NCI-H2029 (cell line): ENCODE data around the gene GLRA3.
"Not testable (repeated sequence)": the region's sequence is repeated elsewhere in the genome, so short reads cannot be mapped to it uniquely, and the experiment has no call there.

Experiments
- DNase-seq: peaks from one replicate; lab custom pipeline; 2025; lab: John Stamatoyannopoulos, UW

GLRA3 gene

DNA sequence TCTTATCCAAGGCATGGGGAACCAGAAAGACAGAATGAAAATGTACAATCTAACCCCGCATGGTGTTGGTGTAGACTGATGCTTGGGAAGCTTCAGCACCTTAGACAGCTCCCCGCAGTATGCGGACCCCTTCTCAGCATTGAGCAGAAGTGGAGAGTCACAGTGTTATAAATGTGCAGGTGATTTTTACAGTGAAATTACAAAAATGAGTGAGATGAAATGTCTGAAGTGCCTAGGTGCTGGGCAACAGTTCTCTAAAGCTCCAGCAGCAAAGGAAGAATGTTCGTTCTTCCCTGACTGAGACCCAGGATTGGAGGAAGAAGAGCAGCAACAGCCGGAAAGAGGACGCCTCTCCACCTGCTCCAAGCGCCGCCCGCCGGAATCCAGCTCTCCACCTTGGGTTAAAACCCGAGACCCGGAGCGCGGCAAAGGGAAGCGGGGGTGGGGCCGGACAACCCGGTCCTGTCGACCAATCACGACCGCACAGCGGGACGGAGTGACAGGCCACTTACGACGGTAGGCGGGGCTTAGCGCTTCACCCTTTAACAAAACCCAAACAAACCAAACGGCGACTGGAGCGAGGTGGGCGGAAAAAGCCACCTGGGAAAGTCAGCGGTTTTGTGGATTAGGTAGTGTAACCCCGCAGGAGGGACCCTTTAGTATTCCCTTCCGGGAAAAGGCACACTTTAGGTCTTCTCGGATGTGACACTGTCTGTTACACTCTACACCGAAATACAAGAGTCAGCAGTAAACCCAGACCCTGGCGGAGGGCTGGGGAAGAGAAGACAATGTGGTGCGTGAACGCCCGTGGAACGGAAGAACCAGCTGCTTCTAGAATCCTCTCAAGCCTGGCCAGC lies at the start of gene GLRA3:
GLRA3 (minus strand) TSS at position 403 of the 857 bp plus-strand sequence. CDS start 436 bp downstream, outside the sequence.
- DNase-seq = peak; percentile 96

DNA sequence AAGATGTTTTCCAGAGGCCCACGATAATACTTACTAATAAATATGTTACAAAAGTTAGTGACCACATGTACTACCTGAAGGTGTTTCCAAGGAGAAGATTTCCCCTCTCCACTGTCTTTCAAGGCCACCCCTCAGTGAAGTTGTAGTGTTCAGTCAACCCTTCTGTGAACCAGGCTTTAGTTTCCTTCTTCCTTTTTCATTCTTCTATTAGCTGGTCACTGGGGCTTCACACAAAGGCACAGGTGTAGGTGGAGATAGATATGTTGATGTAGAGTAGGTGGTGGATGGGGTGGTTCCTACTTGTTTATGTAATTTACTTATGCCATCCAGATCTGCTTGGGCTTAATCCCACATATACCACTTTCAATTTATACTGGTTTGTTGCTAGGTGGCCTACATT lies 45.9 kb upstream of the GLRA3 start:
- DNase-seq = no peak

DNA sequence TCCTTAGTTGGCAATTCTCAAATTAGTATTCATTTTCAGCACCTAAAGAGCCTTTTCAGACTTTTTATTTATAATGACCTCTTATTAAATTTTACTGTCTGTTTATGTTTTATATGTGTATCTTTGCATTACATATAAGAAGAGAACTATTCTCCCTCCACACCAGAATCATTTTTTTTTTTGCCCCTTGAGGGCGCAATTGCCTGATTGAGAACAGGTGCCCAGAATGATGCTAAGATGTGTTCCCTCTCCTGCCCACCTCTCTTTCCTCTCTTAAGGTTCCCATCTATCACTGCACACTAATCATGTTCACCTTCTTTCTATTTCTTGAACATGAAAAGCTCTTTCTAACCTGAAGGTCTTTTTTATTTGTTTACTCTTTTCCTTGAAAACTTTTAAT lies 44.9 kb upstream of the GLRA3 start:
- no peak for DNase-seq

DNA sequence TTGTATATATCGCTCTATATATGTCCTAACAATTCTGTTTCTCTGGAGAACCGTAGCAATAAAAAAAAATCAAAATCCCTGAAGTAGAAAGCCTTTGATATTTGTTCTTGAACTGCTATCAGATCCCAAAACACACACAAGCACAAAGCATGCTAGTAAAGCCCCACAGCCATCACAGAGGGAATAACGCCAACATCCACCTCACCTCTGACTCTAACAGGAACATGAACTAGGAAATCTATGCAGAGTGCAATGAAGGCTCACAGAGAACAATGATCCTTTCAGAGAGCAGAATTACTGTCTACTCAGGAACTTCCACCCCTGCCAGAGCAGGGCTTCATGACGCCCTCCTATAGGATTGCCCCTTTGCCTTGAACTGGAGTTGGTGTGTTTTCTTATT lies 44.1 kb upstream of the GLRA3 start:
- not testable (repeated sequence) for DNase-seq

DNA sequence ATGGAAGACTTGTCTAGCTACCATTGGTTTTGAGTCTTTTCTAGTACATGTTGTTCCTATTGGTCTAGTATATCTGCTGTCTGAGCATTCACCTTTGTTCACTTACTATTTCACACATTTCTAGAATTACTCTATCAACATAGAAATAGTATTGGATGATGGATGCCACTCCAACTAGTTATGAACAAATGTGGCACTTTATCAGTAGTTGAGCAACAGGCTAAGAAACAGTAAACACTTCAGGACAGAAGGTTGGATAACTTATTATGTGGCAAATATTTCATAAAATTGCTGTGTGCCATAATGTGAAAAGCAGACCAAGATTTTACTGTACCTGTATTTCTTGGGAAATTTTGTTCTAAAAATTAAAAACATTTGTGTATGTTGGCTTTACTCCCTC lies 42.4 kb upstream of the GLRA3 start:
- DNase-seq = no peak

DNA sequence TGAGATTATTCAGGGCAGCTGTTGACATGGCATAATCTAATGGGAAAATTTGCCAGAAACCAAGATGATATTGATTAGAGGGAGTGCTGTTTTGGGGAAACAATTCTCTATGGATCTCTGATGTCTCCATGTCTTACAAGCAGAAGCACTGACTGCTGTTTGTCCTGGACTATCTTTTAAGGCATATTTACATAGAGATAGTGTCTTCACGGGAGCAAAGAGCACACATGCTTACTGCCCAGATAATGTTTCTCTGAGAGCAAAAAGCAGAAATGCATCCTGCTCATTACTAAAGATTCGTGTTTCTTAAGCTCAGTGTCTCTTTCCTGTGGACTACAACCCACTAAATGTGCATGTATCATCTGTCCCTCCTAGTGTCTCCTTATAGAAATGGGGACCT lies 41.3 kb upstream of the GLRA3 start:
- no peak for DNase-seq

DNA sequence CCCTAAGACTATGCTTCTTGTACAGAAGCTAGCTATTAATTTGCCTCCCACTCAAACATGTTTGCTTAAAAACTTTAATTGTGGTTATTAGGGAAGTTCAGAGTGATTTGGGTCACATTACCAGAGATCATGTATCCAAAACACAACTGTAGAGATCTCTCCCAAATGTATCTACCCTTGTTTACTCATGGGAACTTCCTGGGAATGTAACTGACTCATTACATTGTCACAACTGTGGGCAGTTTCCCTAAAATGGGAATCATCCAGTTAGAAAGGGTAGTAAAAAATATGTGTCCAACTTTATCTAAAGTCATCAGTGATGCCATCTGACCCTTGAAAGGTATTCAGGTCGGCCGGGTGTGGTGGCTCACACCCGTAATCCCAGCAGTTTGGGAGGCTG lies 40.3 kb upstream of the GLRA3 start:
- DNase-seq = no peak

DNA sequence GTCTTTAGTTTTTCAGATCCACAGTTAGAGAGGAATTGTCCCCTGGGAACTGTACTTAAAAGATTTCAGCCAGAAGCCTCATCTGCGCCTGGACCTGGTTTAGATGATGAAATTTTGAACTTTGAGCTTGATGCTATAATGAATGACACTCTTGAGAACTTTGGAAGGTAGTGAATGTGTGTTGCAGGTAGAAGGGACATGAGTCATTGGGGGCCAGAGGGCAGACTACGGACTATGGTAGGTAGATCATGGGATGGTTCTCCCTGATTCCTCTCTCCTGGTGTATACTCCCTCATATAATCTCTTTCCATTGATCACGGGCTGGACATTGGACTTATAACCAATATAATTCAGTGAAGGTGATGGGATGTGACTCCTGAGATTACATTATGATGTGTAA lies 38.9 kb upstream of the GLRA3 start:
- DNase-seq = no peak

DNA sequence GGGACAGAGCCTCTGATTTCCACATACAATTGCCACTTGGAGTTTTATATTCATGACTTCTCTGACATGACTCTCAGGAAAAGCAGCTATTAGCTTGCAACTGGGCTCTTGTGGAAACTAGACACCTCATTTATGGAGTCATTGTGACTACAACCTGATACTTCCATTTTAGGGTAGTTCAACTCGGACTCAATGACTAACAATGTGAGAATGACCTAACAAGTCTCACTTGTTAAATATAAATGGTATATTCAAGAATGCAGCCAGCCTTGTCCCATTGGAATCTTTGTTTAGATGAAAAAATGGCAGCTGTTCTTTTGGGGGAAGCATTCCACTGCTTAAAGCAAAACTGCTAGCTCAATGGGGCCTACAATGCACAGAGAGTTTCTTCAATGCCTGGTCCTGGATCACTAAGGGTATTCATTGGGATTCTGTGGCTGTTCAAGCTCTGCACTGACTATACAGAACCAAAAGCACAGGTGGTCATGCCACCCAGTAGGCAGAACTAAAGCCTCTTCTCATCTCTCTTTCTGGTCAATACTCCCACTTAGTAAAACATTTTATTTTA lies 36.5 kb upstream of the GLRA3 start:
- DNase-seq = no peak

DNA sequence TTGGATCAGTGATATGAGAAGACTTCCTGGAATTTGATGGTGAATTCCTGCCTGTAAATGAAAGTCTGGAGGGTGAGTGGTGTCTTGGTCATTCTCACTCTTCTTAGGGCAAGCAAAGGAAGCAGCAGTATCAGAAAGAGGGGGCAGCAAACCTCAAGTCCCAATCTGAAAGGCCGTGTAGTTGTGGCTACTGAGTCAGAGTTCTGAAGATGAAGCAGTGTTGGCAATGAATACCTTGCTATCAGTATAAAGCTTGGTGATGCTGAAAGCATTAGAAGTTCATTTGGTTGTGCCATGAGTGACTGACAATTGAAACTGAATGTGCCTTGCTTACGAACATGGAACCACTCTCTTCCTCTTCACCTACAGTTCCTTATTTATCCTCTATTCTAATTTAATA lies 35.0 kb upstream of the GLRA3 start:
- no peak for DNase-seq

DNA sequence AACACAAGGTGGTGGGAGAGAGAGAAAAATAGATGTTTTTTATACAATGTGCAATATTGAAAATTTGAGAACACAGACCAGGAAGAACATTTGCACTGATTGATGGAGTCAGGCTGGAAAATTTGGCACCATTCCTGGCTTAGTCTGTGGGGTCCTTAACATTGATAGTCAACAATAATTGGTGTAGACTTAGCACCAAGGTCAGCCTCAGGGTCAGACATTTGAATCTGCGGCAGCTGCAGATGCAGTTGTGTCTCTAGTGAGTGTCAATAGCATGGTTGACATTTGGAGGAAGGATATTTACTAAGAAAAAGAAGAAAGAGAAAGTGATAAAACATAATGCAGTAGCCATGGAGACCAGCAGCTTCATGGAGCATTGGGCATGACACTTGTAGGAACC lies 31.5 kb upstream of the GLRA3 start:
- peak; percentile 53 for DNase-seq

DNA sequence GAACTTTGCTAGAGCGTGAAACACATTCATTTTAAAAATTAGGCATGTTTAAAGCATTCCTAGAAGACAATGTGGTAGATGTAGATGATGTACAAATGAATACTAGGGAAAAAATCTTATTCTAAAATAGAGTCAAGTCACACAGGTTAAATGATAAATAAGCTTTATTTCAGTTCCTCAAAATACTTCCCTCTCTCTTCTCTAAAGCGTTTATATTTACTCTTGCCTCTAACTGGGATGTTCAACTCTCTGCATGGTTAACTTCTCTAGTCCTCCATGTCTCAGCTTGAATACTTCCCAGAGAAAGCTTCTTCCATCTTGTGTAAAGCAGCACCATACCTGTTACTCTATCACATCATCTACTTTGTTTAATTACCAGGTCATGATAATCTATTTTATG lies 30.9 kb upstream of the GLRA3 start:
- no peak for DNase-seq

DNA sequence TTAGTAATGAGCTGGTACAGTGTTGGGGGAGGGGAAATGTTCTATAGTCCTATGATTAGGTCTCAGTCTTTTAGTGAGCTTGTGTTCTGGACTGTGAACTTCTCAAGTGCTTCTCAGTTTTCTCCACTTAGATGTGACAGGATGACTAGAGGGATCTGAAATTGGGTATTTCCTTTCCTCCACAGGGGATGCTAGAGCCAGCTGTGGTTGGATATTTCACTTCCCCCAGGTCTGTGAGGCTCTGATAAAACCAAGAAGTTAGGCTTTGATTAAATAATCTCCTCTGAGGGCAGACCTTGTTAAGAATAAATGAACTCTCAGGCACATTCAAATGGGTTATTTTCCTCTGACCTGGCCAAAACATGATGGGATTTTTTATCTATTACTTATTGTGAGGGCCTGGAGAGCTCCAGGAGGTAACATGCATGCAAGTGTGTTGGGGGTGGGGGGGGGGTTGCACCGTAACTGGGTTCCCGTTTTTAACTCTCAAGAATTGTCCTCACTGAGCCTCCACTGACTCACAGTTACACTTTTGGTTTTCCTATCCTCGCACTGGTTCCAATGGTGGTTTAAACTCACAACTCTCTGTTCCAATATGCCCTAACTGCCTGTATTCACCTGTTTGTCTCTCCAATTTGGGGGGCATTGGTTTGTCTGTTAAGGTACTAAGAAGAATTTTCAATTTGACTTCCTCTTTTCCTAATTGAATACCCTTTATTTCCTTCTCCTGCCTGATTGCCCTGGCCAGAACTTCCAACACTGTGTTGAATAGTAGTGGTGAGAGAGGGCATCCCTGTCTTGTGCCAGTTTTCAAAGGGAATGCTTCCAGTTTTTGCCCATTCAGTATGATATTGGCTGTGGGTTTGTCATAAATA lies 28.1 kb upstream of the GLRA3 start:
- no peak for DNase-seq

DNA sequence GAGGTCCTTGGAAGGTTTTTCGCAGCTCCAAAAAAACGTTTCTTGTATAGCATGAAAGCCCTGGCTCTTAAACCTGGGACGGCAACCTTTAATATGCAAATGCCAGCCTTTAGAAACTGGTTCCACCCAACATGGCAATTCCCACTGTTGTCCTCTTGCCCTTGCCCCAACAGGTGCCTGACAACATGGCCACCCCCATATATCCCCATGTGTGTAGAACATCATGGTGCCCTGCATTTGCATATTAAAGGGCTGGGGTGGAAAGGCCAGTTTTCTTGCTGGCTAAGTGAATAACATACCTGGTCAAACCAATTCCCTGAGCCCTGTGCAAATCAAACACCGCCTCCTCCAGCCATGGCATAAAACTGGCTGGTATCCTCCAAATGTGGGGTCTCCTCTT lies 26.0 kb upstream of the GLRA3 start:
- no peak for DNase-seq

DNA sequence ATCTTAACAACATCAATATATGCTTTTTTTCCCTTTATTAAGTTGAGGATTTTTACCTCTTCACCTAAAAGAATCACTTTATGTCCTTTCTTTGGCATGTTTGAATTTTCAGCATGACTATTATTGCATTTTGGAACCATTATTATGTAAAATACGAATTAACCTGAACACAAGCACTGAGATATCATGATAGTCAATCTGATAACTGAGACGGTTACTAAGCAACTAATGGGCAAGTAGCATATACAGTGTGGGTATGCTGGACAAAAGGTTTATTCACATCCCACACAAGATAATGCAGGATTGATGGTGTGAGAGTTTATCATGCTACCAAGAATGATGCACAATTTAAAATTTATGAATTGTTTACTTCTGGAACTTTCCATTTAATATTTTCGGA lies 24.6 kb upstream of the GLRA3 start:
- DNase-seq = no peak

DNA sequence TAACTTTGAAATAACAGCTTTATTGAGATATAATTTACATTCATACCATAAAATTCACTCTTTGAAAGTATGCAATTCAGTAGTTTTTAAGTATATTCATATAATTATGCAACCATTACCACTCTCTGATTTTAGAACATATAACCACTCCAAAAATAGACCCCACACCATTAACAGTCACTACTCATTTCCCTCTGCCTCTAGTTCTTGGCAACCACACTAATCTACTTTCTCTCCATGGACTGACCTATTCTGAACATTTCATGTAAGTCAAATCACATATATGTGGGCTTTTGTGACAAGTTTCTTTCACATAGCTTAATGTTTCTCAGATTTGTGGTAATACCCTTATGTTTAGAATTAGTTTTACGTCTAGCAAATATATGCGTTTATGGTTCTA lies 19.5 kb upstream of the GLRA3 start:
- DNase-seq = no peak

DNA sequence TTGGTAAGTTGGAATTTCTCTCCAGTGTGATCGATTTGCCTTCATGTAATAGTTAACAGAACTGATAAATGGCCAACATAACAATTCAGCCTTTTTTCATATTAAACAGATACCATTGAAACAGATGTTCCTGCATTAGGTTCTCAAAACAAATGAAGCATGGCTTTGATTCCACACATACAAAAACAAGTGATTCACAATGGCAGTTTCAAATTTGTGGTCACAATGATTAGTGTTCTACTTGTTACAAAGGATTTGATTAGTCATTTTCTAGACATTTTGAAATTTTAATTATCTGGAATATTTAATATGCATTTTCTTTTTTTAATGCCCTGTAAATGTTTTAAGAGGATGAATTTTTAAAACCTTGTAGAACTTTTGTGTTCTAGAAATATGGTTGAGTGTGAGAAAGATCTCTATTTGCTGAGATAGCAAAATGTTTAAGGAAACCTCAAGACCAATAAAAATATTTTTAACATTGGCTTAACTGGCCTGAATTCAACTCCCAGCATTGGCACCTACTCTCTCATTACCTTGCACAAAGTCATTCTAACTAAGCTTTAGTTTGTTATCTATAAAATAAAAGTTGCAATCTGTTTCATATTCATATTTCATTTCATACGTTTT lies 18.9 kb upstream of the GLRA3 start:
- DNase-seq = no peak

DNA sequence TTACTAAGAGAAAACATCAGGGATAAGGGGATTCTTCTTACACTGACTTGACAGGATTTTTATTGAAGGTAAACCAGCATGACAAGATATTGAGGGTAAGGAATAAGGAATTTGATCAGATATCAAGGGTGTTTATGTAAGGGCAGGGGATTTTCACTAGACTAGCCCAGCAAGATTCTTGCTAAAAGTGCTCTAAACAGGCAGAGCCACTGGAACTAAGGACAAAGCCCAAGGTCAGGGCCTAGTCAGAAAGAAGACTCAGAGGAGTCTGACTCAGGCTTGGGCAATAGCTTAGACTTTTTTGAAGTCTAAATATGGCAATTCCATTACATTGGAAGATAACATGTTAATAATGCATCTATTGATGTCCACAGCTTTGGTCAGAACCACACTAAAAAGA lies 6.5 kb upstream of the GLRA3 start:
- DNase-seq = no peak

DNA sequence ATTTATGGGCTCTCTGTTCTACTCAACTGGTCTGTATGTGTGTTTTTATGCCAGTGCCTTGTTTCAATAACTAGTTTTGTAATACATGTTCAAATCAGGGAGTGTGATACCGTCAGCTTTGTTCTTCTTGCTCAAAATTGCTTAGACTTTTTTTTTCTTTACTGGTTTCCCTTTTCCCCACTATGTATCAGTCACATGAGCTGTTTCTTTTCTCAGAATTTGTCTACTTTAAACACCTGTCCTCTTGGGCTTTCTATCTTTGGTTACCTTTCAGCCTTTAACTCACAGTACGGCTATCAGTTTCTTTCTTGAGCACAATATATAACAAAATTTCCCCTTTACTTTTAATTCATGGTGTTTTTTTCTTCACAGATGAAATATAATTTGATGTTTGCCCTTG lies 5.4 kb upstream of the GLRA3 start:
- no peak for DNase-seq

DNA sequence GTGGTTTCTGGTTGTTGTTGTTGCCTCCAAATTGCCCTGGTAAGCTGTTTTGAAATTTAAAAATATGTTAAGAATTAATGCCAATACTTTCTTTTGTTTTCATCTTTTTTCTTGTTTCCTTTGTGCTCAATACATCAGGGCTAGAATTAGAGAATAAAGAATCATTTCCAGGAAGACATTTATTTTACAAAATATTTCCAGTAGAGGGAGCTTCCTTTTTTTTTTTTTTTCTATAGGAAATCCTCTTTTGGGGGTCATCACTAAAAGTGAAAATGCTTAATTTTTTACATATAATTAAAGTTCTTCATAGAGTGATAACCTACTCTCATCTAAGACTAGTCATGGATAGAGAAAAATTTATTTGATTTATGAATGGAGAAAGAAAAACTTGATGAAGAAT lies 2.4 kb downstream of the GLRA3 start:
- DNase-seq = no peak

DNA sequence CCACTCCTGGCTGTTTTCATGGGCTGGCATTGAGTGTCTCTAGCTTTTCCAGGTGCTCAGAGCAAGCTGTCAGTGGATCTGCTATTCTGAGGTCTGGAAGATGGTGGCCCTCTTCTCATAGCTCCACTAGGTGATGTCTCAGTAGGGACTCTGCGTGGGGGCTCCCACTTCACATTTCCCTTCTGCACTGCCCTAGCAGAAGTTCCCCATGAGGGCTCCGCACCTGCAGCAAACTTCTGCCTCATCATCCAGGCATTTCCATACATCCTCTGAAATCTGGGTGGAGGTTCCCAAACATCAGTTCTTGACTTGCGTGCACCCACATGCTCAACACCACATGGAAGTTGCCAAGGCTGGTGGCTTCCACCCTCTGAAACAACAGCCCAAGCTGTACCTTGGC lies 13.8 kb downstream of the GLRA3 start:
- DNase-seq = no peak

DNA sequence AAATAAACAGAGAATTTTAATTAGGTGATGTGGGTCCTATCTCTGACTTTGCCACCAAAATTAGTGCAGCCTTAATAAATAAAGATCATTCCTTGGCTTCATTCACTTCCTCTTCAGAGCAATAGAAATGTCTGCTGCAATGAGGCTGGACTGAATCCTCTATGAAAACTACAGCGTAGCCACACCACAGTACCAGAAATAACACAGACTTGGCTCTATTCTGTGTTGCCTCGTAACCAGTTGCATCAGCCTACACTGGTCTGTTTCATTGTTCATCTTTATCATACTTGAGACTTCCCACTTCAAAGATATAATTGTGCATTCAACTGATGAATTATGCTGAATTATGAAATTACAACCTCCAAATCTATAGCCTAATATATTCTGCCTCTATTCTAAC lies 15.8 kb downstream of the GLRA3 start:
- DNase-seq = no peak

DNA sequence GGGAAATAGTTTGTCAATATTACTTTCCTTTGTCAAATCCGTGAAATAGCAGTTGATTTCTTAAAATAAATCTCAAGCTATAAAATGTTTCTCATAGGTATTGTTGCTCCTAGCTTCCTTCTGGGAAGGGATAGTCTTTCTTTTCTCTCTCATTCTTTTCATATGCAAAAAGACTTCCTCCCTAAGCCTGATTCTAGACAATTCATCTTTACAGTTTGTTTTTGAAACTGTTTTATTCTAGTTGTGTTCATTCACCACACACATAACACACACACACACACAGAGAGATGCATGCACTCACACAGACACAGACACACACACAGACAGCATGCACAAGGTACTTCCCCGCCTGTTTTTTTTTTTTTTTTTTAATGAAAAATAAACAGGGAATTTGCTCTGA lies 18.2 kb downstream of the GLRA3 start:
- no peak for DNase-seq
